Panc1 (cell line): ENCODE data around the gene MAST3.

Source experiments
- CTCF ChIP-seq: fragments of 450-650 bp; IDR thresholded peaks from 2 replicates; pipeline ENCODE4 v1.5.1; 2017; ENCODE audit warnings: mild to moderate bottlenecking
- REST ChIP-seq, 2 experiments: IDR thresholded peaks; 2 replicates each; pipeline ENCODE4 v1.6.1; 2011 to 2012; ENCODE audit warnings: low read depth in 2 of 2, control low read depth in 1 of 2, low read length in 1 of 2, mild to moderate bottlenecking in 1 of 2, moderate library complexity in 1 of 2; ENCODE audit not compliant: insufficient read depth in 1 of 2
- TCF7L2 ChIP-seq: IDR thresholded peaks from 2 replicates; pipeline ENCODE4 v1.6.1; 2011; ENCODE audit warnings: mild to moderate bottlenecking, low read depth, low read length, inconsistent platforms

GRCh38 chr19:18113827-18114226, 16.2 kb downstream of the MAST3 start:
- TF ChIP-seq CTCF (no peak), REST (IDR thresholded peaks at IDR 0.05; ENCODE audit: insufficient read depth in 1 of 2, low read depth in 2 of 2, low read length in 1 of 2) (no peak), TCF7L2 (no peak)
